Neural progenitor cell (in vitro differentiated cells): ENCODE measurements around the gene LRRC72.

Source experiments
- EZH2 ChIP-seq: fragments of 200-600 bp; sonication (generic); IDR thresholded peaks from 2 replicates; pipeline ENCODE4 v1.6.1; 2017; ENCODE audit warnings: antibody characterized with exemption, mild to moderate bottlenecking, moderate library complexity
- EZH2phosphoT487 ChIP-seq: fragments of 200-600 bp; sonication (generic); IDR thresholded peaks from 2 replicates; pipeline ENCODE4 v1.6.1; 2017; ENCODE audit warnings: antibody characterized with exemption
- TF ChIP-seq, protein P1 (sequence below): fragments of 200-600 bp; sonication (generic); IDR thresholded peaks from 2 replicates; pipeline ENCODE4 v1.5.1; 2017; ENCODE audit warnings: antibody characterized with exemption, mild to moderate bottlenecking

DNA sequence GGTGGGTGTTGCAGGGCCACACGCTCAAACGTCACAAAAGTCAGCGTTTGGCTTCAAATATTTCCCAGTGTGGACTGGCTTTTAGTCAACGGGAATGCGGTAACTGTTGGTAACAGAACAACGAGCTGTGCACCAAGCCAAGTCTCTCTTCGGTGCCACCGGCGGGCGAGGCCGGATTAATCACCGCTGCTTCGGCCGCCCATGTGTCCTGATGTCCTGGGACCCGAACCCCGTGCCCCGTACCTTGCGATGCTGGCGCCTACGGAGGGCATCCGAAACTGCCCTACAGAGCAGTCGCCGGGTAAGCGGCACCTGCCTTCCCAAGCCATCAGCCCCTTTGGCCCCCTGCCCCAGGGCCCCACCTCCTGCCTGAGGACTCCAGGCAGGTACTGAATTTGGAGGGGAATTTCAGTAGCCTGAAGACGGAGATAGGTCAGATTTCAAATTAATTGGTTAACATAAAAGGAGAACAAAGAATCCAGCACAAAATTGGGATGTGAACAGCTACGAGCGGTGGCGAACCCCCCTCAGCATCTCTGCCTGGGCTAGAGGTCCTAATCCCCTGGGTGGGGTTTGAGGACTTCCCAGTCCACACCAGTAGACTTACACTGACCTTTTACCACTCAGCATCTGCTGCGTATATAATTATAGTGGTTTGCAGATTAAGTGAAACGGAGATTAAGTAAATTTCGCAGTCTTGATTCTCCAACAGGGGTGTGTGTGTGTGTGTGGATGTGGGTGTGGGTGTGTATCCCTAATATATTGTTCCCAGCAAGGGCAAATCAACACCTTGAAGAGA, at the start of gene LRRC72:
- TF ChIP-seq EZH2, result no peak
- TF ChIP-seq EZH2phosphoT487, result no peak
- TF ChIP-seq, protein P1, sequence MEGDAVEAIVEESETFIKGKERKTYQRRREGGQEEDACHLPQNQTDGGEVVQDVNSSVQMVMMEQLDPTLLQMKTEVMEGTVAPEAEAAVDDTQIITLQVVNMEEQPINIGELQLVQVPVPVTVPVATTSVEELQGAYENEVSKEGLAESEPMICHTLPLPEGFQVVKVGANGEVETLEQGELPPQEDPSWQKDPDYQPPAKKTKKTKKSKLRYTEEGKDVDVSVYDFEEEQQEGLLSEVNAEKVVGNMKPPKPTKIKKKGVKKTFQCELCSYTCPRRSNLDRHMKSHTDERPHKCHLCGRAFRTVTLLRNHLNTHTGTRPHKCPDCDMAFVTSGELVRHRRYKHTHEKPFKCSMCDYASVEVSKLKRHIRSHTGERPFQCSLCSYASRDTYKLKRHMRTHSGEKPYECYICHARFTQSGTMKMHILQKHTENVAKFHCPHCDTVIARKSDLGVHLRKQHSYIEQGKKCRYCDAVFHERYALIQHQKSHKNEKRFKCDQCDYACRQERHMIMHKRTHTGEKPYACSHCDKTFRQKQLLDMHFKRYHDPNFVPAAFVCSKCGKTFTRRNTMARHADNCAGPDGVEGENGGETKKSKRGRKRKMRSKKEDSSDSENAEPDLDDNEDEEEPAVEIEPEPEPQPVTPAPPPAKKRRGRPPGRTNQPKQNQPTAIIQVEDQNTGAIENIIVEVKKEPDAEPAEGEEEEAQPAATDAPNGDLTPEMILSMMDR, result no peak
